Activated CD8-positive, alpha-beta memory T cell treated with anti-CD3 and anti-CD28 coated beads for 36 hours (primary cell): Measurements from ENCODE around the gene SCAMP5. TPM values are rescaled to one million over a fixed set of nuclear protein-coding genes. Genes with fewer than 3 reads are reported as not detected.

Source experiments
- CTCF ChIA-PET: fragments of 350-600 bp; sonication (Branson Sonifier 250); formaldehyde crosslinking; loops from one replicate; lab custom pipeline; 2021; ENCODE audit warnings: antibody characterized with exemption; lab: Charles Lee
- POLR2A ChIA-PET: fragments of 350-600 bp; sonication (Branson Sonifier 250); formaldehyde crosslinking; loops from one replicate; lab custom pipeline; 2021; ENCODE audit warnings: antibody characterized with exemption; lab: Charles Lee
- total RNA-seq, 2 experiments: library from RNA; stranded (reverse); gene quantifications; one replicate each; pipeline ENCODE4 v1.2.3, GENCODE V29; 2021

The SCAMP5 gene
- total RNA-seq, 2 experiments from 2014 or later = 1.2 to 1.7 TPM

DNA sequence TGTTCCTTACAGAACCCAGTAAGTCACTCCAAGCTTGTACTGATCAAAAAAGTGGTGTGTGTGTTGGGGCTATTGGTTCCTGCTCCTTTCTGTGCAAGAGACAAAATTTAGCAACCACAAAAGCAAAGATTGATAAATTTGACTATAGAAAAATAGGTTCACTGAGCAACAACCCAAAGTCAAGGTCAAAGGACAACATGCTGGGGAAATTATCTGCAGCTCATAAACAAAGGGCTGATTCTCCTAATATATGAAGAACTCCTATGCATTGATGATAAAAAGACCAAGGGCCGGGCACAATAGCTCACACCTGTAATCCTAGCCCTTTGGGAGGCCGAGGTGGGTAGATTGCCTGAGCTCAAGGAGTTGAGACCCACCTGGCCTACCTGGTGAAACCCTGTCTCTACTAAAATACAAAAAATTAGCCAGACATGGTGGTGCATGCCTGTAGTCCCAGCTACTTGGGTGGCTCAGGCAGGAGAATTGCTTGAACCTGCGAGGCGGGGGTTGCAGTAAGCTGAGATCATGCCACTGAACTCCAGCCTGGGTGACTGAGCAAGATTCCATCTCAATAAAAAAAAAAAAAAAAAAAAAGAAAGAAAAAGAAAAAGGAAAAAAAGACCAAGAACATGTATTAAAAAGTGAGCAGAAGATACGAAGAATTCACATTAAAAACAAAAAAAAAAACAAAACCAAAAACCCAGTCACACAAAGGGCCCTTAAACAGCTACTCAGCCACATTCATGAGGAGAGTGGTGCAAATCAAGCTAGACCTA, 57.8 kb downstream of the SCAMP5 start:
- POLR2A ChIA-PET = no interaction called here
- CTCF ChIA-PET = interaction anchor here (0.6 to 0.8 kb wide), 2 partner anchors 10 to 75 kb away, joined by 3 read pairs; no protein-coding TSS in a partner anchor

DNA sequence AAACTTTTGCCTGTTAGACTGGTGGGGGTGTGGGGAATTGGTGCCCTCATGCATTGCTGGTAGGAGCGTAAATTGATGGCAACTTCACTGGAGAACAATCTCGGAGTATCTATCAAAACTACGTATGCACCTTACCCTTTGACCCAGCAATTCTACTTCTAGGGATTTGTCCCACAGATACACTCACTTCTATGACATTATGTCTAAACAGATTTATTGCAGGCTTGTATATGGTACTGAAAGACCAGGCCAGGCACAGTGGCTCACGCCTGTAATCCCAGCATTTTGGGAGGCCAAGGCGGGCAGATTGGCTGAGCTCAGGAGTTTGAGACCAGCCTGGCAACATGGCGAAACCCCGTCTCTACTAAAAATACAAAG, 58.4 kb downstream of the SCAMP5 start:
- ChIA-PET POLR2A (no interaction called here), CTCF (interaction anchor here (0.6 kb wide), 1 partner anchor 75 kb away, joined by 3 read pairs; no protein-coding TSS in a partner anchor)

DNA sequence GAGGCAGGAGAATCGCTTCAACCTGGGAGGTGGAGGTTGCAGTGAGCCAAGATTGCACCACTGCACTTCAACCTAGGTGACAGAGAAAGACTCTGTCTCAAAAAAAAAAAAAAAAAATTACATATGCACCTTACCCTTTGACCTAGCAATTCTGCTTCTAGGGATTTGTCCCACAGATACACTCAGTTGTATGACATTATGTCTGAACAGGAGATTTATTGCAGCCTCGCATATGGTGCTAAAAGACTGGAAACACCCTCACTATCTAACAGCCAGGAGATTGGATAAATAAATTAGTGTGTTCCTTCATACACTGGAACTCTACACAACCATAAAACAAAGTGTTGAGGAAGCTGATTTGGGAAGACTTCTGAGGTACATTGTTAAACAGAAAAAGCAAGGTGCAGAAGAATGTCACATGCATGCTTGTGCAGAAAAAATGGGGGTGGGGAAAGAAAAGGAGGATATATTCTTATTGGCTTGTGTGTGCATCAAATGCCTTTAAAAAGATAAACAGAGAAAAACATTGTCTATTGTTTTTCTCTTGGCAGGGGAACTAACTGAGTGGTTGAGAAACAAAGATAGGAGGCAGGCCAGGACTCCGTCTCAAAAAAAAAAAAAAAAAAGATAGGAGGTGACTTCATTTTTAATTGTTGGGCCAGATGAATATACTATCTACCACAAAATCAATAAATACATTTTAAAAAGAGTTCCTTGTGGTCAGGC, 59.0 kb downstream of the SCAMP5 start:
- POLR2A ChIA-PET = no interaction called here
- CTCF ChIA-PET = interaction anchor here (1.3 kb wide), 1 partner anchor 17 kb away, joined by 5 read pairs; no protein-coding TSS in a partner anchor

DNA sequence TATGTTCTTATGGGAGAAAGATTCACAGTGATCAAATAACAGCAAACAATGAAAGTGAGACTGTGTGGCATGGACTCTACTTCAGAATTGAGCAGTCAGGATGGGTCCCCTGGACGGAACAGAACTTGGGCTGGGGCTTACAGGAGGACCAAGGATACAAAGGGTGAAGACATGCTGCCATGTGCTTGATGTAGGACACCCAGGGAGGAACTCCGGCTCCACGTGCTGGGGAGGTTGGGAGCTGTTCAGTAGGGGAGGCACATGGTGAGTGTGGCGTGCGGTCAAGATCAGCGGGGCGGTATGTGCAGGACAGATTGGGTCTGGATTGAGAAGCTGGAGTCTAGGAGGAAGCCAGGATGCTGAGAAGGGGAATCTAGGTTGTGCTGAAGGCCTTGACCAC, 60.7 kb downstream of the SCAMP5 start:
- POLR2A ChIA-PET = no interaction called here

DNA sequence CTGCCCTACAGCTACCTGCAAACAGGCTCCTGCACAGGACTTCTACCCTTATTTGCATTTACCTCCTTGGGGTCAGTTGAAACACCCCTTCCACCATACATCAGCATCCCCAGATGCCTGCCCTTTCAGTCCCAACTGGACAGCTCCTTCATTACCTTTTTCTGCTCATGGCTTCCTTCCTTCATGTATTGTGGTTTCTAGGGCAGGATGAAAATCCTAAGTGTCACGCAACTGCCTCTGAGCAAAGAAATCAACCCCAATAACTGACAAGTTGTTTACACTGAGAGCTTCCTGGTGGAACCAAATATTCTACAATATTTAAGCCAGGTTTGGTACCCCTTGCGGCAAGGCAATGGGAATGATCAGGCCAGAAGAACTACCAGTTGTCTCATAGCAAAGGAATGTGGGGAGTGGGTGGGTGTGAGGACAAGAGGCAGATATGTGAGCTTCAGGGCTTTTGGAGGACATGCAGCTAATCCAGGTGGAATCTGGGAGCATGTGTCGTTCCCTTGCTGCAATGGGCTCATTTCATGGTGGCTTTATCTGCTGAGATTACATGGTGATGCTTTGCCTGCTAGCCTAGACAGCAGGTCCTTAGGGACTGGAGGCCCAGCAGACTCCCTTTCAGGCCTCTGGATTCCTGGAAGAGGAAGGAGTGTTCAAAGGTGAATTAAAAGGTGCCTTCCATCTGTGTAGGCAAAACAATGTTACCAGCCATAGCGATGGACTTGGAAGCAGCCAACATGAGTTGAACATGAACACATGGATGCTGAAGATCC, 63.0 kb downstream of the SCAMP5 start:
- POLR2A ChIA-PET = no interaction called here

More for the DNA sequence above, 60.7 kb downstream of the SCAMP5 start:
- CTCF ChIA-PET = interaction anchor here (1.4 kb wide), 1 partner anchor 149 kb away, joined by 3 read pairs; no protein-coding TSS in a partner anchor

DNA sequence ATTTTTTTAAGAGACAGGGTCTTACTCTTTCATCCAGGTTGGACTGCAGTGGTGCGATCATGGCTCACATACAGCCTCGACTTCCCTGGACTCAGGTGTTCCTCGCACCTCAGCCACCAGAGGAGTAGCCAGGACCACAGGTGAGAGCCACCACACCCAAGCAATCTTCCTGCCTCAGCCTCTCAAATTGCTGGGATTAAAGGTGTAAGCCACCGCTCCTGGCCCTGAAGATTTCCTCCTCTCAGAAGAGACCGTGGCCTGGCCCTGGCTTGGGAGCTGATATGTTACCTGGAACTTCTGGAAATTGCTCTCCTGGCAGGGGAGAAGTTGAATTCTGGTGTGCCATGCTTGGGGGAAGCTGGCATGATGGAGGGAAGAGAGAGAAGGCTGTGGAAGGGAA, 64.2 kb downstream of the SCAMP5 start:
- CTCF ChIA-PET = no interaction called here
- POLR2A ChIA-PET = no interaction called here

More for the DNA sequence above, 63.0 kb downstream of the SCAMP5 start:
- CTCF ChIA-PET = no interaction called here

DNA sequence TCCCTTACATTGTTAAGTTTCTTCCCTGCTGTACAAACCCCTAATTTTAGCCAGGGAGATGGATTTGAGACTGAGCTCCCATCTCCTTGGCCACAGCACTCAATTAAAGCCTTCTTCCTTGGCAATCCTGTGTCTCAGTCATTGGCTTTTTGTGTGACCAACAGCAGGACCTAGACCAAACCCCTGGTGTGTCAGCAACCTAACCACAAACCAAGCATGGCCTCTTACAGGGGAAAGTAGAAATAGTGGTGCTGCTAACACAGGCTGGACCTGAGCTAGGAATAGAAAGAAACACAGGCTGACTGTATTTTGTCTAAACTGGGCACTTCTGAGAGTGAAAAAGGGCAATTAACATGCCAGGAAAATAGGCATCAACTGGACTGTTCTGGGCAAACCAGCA, 65.9 kb downstream of the SCAMP5 start:
- POLR2A ChIA-PET = interaction anchor here (1.0 kb wide), 1 partner anchor 30 kb away, joined by 4 read pairs; no protein-coding TSS in a partner anchor
- CTCF ChIA-PET = no interaction called here

DNA sequence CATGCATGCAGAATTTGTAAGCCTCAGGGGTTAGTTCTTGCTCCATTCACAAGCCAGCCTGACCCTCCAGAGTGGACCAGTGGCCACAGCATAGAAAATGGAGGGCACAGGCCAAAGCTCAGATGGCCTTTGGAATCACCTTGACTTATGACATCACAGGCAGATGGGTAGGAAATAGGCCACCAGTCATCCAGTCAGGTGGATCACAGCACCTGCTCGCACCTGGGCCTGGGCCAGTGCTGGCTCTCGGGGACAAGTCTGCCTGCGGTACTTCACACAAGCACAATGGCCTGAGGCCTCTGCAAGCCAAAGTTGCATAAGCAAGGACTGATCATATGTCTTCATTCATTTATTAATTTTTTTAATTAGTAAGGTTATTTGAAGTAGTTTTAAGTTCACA, 67.3 kb downstream of the SCAMP5 start:
- CTCF ChIA-PET = no interaction called here

DNA sequence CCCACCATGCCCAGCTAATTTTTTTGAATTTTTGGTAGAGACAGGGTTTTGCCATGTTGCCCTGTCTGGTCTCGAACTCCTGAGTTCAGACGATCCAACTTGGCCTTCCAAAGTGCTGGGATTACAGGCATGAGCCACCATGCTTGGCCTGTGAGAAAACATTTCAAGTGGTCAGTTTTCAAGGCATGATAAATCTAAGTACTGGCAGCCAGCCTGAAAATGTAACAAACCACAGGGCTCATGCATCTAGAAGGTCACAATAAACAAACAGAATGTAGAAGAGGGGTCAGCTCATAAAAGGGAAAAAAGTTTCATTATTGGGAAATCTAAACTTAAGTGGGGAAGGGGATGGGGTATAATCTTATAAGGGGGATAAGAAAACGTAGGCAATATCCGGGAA, 68.0 kb downstream of the SCAMP5 start:
- ChIA-PET POLR2A (interaction anchor here (0.5 kb wide), 1 partner anchor 18 kb away, joined by 8 read pairs; no protein-coding TSS in a partner anchor), CTCF (no interaction called here)

More for the DNA sequence above, 67.3 kb downstream of the SCAMP5 start:
- POLR2A ChIA-PET = no interaction called here

DNA sequence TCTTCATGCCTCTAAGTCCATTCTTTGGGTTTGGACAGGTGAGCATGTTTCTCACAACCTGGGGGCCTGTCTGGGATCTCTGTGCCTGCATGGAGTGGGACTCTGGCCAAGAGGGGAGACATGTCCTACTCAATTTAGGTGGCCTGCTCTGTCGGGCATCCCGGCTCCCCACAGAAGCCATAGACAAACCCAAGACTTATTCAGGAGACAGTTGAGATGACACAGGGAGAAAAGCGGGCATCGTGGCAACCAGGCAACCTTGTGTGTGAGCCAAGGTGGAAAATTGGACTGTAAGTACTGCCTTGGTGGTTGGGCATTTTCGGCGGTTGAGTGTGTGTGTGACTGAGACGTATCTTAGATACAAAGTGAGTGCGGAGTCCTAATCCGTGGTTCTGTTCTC, 68.5 kb downstream of the SCAMP5 start:
- ChIA-PET POLR2A (no interaction called here), CTCF (no interaction called here)

DNA sequence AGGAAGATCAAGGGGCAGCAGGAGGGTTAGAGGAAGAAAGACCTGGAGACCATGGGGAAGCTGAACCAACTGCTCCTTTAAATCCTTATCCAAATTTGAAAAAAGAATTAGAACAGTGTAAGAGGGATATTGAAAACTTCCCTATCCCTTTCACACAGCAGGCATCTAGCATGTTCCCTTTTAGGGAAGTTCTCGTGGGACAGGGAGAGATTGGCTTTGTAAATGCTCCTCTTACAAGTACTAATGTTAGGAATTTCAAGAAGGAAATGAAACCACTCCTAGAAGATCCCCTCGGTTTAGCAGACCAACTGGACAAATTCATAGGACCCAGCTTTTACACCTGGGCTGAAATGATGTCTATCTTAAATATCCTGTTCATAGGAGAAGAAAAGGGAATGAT, 69.5 kb downstream of the SCAMP5 start:
- ChIA-PET POLR2A (no interaction called here), CTCF (interaction anchor here (1.0 kb wide), 1 partner anchor 21 kb away, joined by 4 read pairs; no protein-coding TSS in a partner anchor)

DNA sequence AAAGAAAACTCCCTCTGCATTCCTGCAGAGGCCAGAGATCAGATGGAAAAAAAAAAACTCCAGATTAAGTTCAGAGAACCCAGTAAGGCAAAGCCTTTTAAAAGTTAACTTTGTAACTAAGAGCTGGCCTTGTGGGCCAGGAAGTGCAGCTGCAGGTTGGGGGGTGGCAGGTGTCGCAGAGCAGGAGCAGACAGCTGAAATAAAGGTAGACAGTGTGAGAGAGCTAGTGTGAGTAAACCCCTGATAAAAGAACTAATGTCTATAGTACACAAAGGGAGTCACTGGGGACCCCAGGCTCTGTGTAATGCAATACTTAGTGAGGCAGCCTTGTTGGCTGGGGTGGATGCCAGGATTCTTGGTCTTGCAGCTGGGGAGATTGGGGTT, 70.1 kb downstream of the SCAMP5 start:
- POLR2A ChIA-PET = no interaction called here
- CTCF ChIA-PET = interaction anchor here (0.7 to 1.0 kb wide), 2 partner anchors 22 to 82 kb away, joined by 3 to 4 read pairs; no protein-coding TSS in a partner anchor

DNA sequence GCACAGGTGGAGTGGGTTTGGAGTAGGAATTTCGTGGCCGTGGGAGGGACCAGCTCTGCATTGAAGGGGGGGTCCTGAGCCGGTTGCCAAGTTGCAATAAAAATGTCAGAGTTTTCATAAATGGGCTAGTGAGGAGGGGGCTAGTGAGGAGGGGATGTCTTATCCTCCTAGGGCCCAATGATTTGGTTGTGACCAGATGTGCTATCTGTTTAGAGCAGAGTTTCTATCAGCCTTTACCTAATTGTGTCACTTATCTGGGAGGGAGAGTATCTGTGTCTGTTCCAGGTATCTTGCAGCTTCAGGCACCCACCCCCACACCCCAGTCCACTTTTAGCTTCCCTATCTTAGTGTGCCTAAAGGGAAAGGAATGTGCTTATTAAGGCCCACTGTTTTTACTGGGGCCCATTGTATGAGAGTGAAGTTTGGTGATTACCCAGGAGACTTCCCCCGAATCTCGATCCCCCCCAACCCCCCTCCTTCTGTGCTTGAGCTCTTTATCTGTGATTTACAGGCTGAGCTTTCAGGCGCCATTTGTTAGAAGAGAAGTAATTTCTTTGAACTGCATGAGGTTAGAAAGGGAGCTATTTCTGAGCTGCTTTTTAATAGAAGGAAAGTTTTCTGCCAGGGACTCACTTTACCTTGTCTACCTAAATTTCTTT, 70.6 kb downstream of the SCAMP5 start:
- CTCF ChIA-PET = interaction anchor here (0.7 to 1.0 kb wide), 2 partner anchors 23 to 82 kb away, joined by 3 to 4 read pairs; no protein-coding TSS in a partner anchor

DNA sequence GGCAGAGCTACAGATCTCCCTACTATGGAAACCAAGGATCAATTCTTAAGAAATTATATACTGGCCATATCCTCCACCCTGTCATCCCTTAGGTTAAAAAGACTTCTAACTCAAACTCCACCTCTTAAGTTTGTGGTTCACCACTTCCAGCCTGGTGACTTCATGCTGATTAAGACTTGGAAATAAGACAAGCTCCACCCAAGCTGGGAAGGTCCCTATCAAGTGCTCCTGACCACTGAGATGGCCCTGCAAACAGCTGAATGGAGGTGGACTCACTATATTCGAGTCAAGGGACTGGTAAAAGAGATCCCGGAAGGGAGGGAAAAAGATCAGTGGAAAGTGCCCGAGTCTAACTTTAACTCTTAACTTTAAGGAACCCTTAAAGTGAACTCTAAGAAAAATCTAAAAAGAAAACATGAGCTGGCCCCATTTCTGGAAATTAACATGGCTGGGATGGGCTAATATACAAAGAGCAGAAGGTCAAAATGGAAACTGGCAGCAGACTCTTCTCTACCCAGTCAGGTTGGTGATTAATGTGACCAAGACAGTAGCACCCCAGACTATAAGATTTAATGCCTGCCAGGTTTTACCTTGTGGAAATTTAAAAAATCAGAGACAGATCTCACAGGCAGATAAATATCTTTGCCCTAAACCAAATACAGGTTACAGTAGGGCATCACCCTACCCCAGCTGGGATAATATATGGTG, 71.9 kb downstream of the SCAMP5 start:
- ChIA-PET CTCF (interaction anchor here (1.1 kb wide), 1 partner anchor 134 kb away, joined by 3 read pairs; the partner anchor contains the start of gene C15orf39), POLR2A (no interaction called here)

More for the DNA sequence above, 70.6 kb downstream of the SCAMP5 start:
- POLR2A ChIA-PET = interaction anchor here (1.0 kb wide), 1 partner anchor 135 kb away, joined by 3 read pairs; the partner anchor contains the start of gene C15orf39

DNA sequence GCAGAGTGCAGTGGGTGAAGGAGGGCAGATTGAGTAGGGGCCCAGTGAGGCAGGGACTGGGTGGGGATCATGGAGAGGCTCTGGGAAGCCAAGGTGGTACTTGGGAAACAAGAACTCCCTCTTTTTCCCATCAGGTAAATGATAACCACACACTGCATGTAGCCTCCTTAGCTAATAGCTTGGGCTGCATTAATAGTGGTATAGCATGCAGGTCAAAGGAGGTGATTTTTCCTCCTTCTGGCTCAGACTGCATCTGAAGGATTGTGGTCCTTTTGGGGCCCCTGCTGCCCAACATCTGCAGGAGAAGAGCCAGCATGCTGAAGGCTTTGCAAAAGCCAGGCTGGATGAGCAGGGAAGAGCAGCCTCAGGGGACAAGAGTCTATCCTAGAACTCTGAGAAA, 73.4 kb downstream of the SCAMP5 start:
- CTCF ChIA-PET = no interaction called here
- POLR2A ChIA-PET = interaction anchor here (0.5 kb wide), 1 partner anchor 521 kb away, joined by 3 read pairs; no protein-coding TSS in a partner anchor

DNA sequence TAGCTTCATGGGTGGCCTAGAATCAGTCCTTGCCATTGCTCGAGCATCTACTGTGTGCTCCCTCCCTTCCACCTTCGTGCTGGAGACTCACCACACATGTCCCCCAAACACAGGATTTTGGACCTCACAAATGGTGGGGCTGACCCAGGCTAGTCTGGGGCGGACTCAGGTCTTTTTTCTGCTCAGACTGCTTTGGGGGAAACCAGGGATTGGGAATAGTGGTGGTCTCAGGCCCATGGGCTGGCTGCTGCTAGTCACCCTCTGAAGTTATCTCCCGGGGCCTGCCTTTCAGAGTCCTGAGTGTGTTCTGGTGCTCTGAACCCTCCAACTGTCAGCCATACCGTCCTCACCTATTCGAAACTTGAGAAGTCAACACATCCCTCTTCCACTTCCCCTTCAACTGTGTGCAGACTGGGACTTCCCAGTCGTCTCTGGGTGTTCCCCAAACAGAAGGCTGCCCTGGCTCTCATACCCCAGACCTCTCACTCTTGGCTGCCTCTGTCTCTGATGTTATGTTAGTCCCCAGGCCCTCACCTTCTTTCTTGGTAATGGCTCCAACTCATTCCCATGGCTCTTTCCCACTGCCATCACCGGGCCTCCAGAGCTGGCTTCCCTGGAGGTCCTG, 74.0 kb downstream of the SCAMP5 start:
- POLR2A ChIA-PET = interaction anchor here (0.5 kb wide), 1 partner anchor 520 kb away, joined by 3 read pairs; no protein-coding TSS in a partner anchor
- CTCF ChIA-PET = no interaction called here

DNA sequence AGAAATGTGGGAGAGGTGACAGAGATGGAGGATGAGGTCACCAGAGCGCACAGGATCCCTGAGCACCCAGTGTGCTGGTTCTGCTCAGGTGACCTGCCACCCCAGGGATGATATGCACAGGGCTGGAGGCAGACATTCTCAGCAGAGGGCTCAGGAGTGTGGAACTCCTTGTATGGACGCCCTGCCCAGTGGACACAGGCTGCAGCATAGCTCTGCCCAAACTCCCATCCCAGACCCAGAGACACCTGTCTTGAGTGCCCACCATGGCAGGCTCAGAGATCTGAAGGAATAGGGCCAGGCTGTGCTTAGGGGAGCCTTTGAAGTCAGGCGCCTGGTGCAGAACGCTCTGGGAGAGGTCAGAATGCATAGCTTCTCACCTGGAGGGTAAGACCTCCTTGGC, 75.3 kb downstream of the SCAMP5 start:
- ChIA-PET CTCF (interaction anchor here (0.6 kb wide), 1 partner anchor 214 kb away, joined by 3 read pairs; no protein-coding TSS in a partner anchor), POLR2A (no interaction called here)
